HG02885 (cell line): Measurements from ENCODE around the gene MARCHF7.
"Not testable (repeated sequence)": the region's sequence is repeated elsewhere in the genome, so short reads cannot be mapped to it uniquely, and the experiment has no call there.

Experiments
- ATAC-seq: cut with Tn5 transposase; IDR thresholded peaks from one replicate; pipeline ENCODE4 v1.9.1; 2021; ENCODE audit warnings: mild to moderate bottlenecking; ENCODE audit not compliant: unreplicated experiment, poor library complexity

The MARCHF7 gene

GRCh38 chr2:159715451-159715850 is 3.1 kb downstream of the MARCHF7 start:
- ATAC-seq, result no peak

- not testable (repeated sequence) for ATAC-seq
Measured at GRCh38 chr2:159716409-159716808, 4.1 kb downstream of the MARCHF7 start.

- no peak for ATAC-seq
Measured at GRCh38 chr2:159716857-159717256, 4.6 kb downstream of the MARCHF7 start.

GRCh38 chr2:159720676-159721075 is 8.4 kb downstream of the MARCHF7 start:
- ATAC-seq, result no peak

- no peak for ATAC-seq
Measured at GRCh38 chr2:159722580-159722979, 10.3 kb downstream of the MARCHF7 start.

- ATAC-seq, result not testable (repeated sequence)
Measured at GRCh38 chr2:159724795-159725572, 12.7 kb downstream of the MARCHF7 start.

GRCh38 chr2:159725713-159726112 is 13.4 kb downstream of the MARCHF7 start:
- ATAC-seq, result no peak

GRCh38 chr2:159728629-159729028 is 16.3 kb downstream of the MARCHF7 start:
- ATAC-seq, result no peak

GRCh38 chr2:159735648-159736047 is 23.3 kb downstream of the MARCHF7 start:
- ATAC-seq, result no peak

GRCh38 chr2:159736048-159736447 is 23.7 kb downstream of the MARCHF7 start:
- ATAC-seq, result no peak

- no peak for ATAC-seq
Measured at GRCh38 chr2:159737292-159737916, 25.1 kb downstream of the MARCHF7 start.

GRCh38 chr2:159737917-159738296 is 25.6 kb downstream of the MARCHF7 start:
- no peak for ATAC-seq

- ATAC-seq, result no peak
Measured at GRCh38 chr2:159738509-159739390, 26.4 kb downstream of the MARCHF7 start.

- no peak for ATAC-seq
Measured at GRCh38 chr2:159742846-159743245, 30.5 kb downstream of the MARCHF7 start.

- ATAC-seq, result no peak
Measured at GRCh38 chr2:159744363-159744762, 32.1 kb downstream of the MARCHF7 start.

- ATAC-seq, result not testable (repeated sequence)
Measured at GRCh38 chr2:159745237-159745636, 32.9 kb downstream of the MARCHF7 start.

GRCh38 chr2:159748089-159748488 is 35.8 kb downstream of the MARCHF7 start:
- no peak for ATAC-seq

GRCh38 chr2:159750873-159751272 is 38.6 kb downstream of the MARCHF7 start:
- ATAC-seq, result no peak

- ATAC-seq, result no peak
Measured at GRCh38 chr2:159753797-159754196, 41.5 kb downstream of the MARCHF7 start.

- ATAC-seq, result no peak
Measured at GRCh38 chr2:159755014-159755413, 42.7 kb downstream of the MARCHF7 start.

- ATAC-seq, result no peak
Measured at GRCh38 chr2:159755788-159756187, 43.5 kb downstream of the MARCHF7 start.
